Endothelial cell of umbilical vein (primary cell): Measurements from ENCODE around the gene GREB1.

Source experiments
- EZH2 ChIP-seq: IDR thresholded peaks from 2 replicates; pipeline ENCODE4 v1.6.1; 2012; ENCODE audit warnings: borderline replicate concordance, low read depth, mild to moderate bottlenecking, moderate library complexity, low read length, inconsistent platforms; ENCODE audit not compliant: severe bottlenecking
- FOS ChIP-seq: IDR thresholded peaks from 2 replicates; pipeline ENCODE4 v1.6.1; 2011; ENCODE audit warnings: mild to moderate bottlenecking, low read length, moderate library complexity, borderline replicate concordance; ENCODE audit not compliant: insufficient read depth
- POLR2A ChIP-seq: IDR thresholded peaks from 2 replicates; pipeline ENCODE4 v1.6.1; 2012; ENCODE audit warnings: low read depth, mild to moderate bottlenecking, control low read depth, low read length
- POLR2AphosphoS5 ChIP-seq: IDR thresholded peaks from 2 replicates; pipeline ENCODE4 v1.6.1; 2012; ENCODE audit warnings: low read depth, mild to moderate bottlenecking, control low read depth, low read length, moderate library complexity; ENCODE audit not compliant: insufficient read depth
- TF ChIP-seq, protein P1 (sequence below), 2 donors: IDR thresholded peaks; 1 replicate in 1 of 2; 2 replicates in 1 of 2; pipeline ENCODE4 v1.5.1; 2011; ENCODE audit warnings: low read length in 2 of 2, mild to moderate bottlenecking in 2 of 2, moderate library complexity in 2 of 2, control low read depth in 1 of 2, inconsistent platforms in 1 of 2, low read depth in 1 of 2; ENCODE audit not compliant: insufficient read depth in 1 of 2; ENCODE audit errors: extremely low read depth in 1 of 2

DNA sequence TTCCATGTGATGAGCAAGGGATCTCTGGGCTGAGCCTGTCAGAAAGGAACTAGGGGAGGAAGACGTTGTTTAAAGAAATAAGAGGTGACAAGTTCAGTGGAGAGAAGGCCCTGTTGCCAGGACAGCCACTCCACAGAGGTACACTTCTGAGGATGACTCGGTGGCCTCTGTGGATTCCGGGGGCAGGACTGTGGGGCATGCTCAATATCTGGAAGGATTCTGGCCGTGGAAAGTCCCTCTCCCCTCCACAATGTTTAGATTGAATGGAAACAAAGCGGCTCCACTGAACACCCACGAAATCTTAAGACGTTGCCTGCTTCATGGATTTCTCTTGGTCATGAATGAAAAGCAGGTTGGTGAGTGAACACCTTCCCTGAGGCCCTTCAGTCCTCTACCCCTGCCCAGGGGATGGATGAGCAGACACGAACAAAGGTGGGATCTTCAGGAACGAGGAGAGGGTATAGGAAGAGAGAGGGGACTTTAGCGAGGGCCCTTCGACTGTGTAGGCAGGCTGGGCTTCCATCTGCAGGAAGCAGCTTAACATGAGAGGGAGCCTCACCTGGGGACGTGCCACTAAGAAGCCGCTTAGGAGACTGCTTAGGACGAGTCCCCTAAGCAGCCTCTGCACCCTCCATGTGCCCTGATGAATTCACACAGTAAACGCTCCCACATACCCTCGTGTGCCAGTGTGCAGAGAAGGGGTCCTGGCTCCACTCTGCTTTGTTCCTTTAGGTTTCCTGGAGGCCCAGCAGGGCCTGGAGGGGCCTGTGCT is 134.2 kb downstream of the GREB1 start:
- TF ChIP-seq, protein P1, sequence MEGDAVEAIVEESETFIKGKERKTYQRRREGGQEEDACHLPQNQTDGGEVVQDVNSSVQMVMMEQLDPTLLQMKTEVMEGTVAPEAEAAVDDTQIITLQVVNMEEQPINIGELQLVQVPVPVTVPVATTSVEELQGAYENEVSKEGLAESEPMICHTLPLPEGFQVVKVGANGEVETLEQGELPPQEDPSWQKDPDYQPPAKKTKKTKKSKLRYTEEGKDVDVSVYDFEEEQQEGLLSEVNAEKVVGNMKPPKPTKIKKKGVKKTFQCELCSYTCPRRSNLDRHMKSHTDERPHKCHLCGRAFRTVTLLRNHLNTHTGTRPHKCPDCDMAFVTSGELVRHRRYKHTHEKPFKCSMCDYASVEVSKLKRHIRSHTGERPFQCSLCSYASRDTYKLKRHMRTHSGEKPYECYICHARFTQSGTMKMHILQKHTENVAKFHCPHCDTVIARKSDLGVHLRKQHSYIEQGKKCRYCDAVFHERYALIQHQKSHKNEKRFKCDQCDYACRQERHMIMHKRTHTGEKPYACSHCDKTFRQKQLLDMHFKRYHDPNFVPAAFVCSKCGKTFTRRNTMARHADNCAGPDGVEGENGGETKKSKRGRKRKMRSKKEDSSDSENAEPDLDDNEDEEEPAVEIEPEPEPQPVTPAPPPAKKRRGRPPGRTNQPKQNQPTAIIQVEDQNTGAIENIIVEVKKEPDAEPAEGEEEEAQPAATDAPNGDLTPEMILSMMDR (IDR thresholded peaks at IDR 0.05; ENCODE audit: extremely low read depth in 1 of 2, insufficient read depth in 1 of 2, low read depth in 1 of 2, low read length in 2 of 2), result no peak
- TF ChIP-seq POLR2A (no peak), POLR2AphosphoS5 (no peak), EZH2 (no peak), FOS (no peak)
